Raji (cell line): ENCODE data around the gene FAM124A.

ENCODE experiments used
- POLR2A ChIP-seq: IDR thresholded peaks from 2 replicates; pipeline ENCODE4 v1.6.1; 2011; ENCODE audit warnings: low read depth, low read length, control low read depth; ENCODE audit not compliant: insufficient read depth

Gene FAM124A

GRCh38 chr13:51246025-51246417, 23.8 kb downstream of the FAM124A start:
- no peak for TF ChIP-seq POLR2A

- TF ChIP-seq POLR2A: no peak
Observed at GRCh38 chr13:51246418-51247277, 24.4 kb downstream of the FAM124A start.

GRCh38 chr13:51249255-51249654, 27.1 kb downstream of the FAM124A start:
- TF ChIP-seq POLR2A: no peak

- no peak for TF ChIP-seq POLR2A
Observed at GRCh38 chr13:51249770-51250741, 27.9 kb downstream of the FAM124A start.

- no peak for TF ChIP-seq POLR2A
Observed at GRCh38 chr13:51251480-51251879, 29.3 kb downstream of the FAM124A start.

GRCh38 chr13:51252954-51253532, 30.8 kb downstream of the FAM124A start:
- TF ChIP-seq POLR2A: no peak

- TF ChIP-seq POLR2A: no peak
Observed at GRCh38 chr13:51255556-51255955, 33.4 kb downstream of the FAM124A start.

GRCh38 chr13:51257187-51257586, 35.0 kb downstream of the FAM124A start:
- TF ChIP-seq POLR2A: no peak

- no peak for TF ChIP-seq POLR2A
Observed at GRCh38 chr13:51258612-51259548, 36.7 kb downstream of the FAM124A start.

GRCh38 chr13:51260154-51260553, 38.0 kb downstream of the FAM124A start:
- TF ChIP-seq POLR2A: no peak

- no peak for TF ChIP-seq POLR2A
Observed at GRCh38 chr13:51261610-51262249, 39.5 kb downstream of the FAM124A start.

- TF ChIP-seq POLR2A: no peak
Observed at GRCh38 chr13:51262501-51263211, 40.5 kb downstream of the FAM124A start.

- TF ChIP-seq POLR2A: no peak
Observed at GRCh38 chr13:51266642-51267041, 44.4 kb downstream of the FAM124A start.
